ENCODE results near the gene OR13H1. TPM values are rescaled to one million over a fixed set of nuclear protein-coding genes. Genes with fewer than 3 reads are reported as not detected.
A peak's percentile ranks its signal among the peaks of the same experiment; 100 is the strongest.
"Not testable (repeated sequence)": the region's sequence is repeated elsewhere in the genome, so short reads cannot be mapped to it uniquely, and the experiment has no call there.

OR13H1 gene
- total and polyA plus RNA-seq, 9 donors: 0.39 TPM; not detected in 8

DNA sequence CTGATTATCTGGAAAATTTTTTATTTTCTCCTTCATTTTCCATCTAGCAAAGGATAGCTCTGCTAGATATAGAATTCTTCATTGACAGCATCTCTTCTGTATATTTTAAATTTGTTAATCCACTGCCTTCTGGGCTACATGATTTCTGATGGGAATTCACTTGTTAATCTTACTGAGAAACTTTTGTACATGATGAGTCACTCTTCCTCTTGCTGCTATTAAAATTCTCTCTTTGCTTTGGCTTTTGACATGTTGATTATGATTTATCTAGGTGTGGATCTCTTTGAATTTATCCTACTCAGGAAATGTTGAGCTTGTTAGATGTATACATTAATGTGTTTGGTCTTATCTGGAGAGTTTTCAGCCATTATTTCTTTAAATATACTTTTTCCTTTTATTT lies 27.5 kb downstream of the OR13H1 start:
- Histone ChIP-seq H3K27ac (ENCODE audit: low read length) (no peak overlapping the region), H3K4me3 (ENCODE audit: low read length) (no peak overlapping the region), H3K9me3 (replicated peaks; ENCODE audit: control insufficient read depth, low read depth, low read length) (no peaks in the 10 kb centered on the region), H3K27me3 (ENCODE audit: control insufficient read depth, insufficient read depth, low read length) (peaks cover 3% of the 10 kb centered on the region), H3K36me3 (ENCODE audit: control insufficient read depth, insufficient read depth, low read length) (no peaks in the 10 kb centered on the region), H3K4me1 (ENCODE audit: control insufficient read depth, insufficient read depth, low read length) (no peaks in the 10 kb centered on the region)
- no peak for DNase-seq

DNA sequence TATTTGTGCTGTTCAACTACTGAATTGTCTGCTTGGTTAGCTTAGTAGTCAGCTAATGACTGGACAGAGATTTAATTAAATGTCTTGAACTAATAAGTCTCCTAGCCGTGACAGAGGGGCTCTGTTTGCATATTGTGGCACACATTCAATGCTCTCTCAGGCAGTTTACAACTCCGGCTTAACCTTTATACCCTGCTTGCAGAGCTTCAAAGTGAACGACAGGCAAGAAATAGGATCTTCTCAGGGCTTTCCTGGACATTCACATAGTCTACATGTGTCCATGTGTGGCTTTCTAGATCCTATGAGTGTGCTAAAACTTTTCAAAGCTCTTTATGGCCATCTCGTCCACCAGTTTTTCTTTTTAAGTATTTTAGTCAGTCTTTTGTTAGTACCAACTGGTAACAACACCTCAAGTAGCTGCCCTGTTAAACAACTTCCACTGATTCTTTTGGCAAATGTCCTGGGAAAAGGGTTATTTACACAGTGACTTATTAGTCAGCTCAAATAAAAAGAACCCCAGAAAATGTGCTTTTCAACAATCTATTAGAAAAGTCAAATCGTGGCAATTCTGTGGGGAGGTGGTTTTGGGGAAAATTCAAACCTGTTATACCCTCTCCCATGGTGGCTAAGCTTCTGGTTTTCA lies 28.6 kb downstream of the OR13H1 start:
- no peak overlapping the region for H3K27ac ChIP-seq (ENCODE audit: low read length)
- WGBS (ENCODE audit: insufficient coverage): 41% methylated on average over 2 of the region's 5 CpGs
- no peaks in the 10 kb centered on the region for H3K4me1 ChIP-seq (ENCODE audit: control insufficient read depth, insufficient read depth, low read length)
- H3K27me3 ChIP-seq (ENCODE audit: control insufficient read depth, insufficient read depth, low read length): peaks cover 3% of the 10 kb centered on the region
- H3K36me3 ChIP-seq (ENCODE audit: control insufficient read depth, insufficient read depth, low read length): no peaks in the 10 kb centered on the region
- H3K4me3 ChIP-seq (ENCODE audit: low read length): no peak overlapping the region
- DNase-seq: no peak
- no peaks in the 10 kb centered on the region for H3K9me3 ChIP-seq (replicated peaks; ENCODE audit: control insufficient read depth, low read depth, low read length)

DNA sequence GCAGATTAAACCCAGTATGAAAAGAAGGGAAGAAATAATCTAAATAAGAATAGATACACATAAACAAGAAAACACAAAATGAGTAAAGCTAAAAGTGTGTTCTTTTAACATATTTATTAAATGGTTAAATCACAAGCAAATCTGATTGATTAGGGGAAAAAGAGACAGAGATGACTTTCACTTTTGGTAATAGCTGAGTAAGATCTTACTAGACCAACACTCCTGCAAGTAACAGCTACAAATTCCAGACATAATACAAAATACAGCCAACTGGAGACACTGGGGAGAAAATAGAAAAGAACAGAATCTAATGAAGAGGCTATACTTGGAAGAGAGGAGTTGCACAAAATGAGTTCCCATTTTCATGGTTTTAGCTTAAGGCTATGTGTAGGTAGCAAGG lies 33.5 kb downstream of the OR13H1 start:
- Histone ChIP-seq H3K27ac (ENCODE audit: low read length) (no peak overlapping the region), H3K4me3 (ENCODE audit: low read length) (no peak overlapping the region), H3K4me1 (ENCODE audit: control insufficient read depth, insufficient read depth, low read length) (no peaks in the 10 kb centered on the region), H3K27me3 (ENCODE audit: control insufficient read depth, insufficient read depth, low read length) (peaks cover 3% of the 10 kb centered on the region), H3K36me3 (ENCODE audit: control insufficient read depth, insufficient read depth, low read length) (no peaks in the 10 kb centered on the region), H3K9me3 (replicated peaks; ENCODE audit: control insufficient read depth, low read depth, low read length) (no peaks in the 10 kb centered on the region)
- peak; percentile 13 for DNase-seq

GRCh38 chrX:131577999-131578734 lies 34.3 kb downstream of the OR13H1 start:
- no CpG with 5 or more reads among the region's 11 CpGs for WGBS (ENCODE audit: insufficient coverage)
- Histone ChIP-seq H3K9me3 (replicated peaks; ENCODE audit: control insufficient read depth, low read depth, low read length) (no peaks in the 10 kb centered on the region), H3K27me3 (ENCODE audit: control insufficient read depth, insufficient read depth, low read length) (peaks cover 3% of the 10 kb centered on the region)

DNA sequence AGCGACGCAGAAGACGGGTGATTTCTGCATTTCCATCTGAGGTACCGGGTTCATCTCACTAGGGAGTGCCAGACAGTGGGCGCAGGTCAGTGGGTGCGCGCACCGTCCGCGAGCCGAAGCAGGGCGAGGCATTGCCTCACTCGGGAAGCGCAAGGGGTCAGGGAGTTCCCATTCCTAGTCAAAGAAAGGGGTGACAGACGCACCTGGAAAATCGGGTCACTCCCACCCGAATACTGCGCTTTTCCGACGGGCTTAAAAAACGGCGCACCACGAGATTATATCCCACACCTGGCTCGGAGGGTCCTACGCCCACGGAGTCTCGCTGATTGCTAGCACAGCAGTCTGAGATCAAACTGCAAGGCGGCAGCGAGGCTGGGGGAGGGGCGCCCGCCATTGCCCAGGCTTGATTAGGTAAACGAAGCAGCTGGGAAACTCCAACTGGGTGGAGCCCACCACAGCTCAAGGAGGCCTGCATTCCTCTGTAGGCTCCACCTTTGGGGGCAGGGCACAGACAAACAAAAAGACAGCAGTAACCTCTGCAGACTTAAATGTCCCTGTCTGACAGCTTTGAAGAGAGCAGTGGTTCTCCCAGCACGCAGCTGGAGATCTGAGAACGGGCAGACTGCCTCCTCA lies 35.0 kb downstream of the OR13H1 start:
- H3K9me3 ChIP-seq (replicated peaks; ENCODE audit: control insufficient read depth, low read depth, low read length): not testable (repeated sequence)
- WGBS (ENCODE audit: insufficient coverage): 78% methylated on average over 10 of the region's 34 CpGs

More at GRCh38 chrX:131577999-131578734, 34.3 kb downstream of the OR13H1 start:
- no peaks in the 10 kb centered on the region for H3K36me3 ChIP-seq (ENCODE audit: control insufficient read depth, insufficient read depth, low read length)
- no peak overlapping the region for H3K4me3 ChIP-seq (ENCODE audit: low read length)
- no peak overlapping the region for H3K27ac ChIP-seq (ENCODE audit: low read length)
- DNase-seq: no peak
- H3K4me1 ChIP-seq (ENCODE audit: control insufficient read depth, insufficient read depth, low read length): no peaks in the 10 kb centered on the region

DNA sequence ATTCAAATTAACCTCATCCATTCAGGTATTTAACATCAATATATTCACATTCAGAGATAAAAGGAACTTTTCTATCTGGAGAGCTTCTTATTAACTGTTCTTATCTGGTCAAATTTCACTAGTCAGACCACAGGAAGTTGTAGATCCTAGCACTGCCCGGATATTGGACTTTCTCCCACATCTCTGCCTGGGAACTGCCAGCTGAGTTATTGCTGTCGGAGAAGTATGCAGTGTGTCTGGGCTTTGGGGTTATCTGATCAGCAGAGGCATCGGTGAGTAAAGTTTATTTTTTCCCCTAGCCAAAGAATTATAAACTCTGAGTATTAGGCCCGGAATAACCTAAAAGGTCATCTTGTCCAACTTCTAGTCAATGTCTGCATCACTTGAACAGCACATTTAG lies 45.1 kb downstream of the OR13H1 start:
- H3K36me3 ChIP-seq (ENCODE audit: control insufficient read depth, insufficient read depth, low read length): no peaks in the 10 kb centered on the region
- no peaks in the 10 kb centered on the region for H3K4me1 ChIP-seq (ENCODE audit: control insufficient read depth, insufficient read depth, low read length)
- H3K9me3 ChIP-seq (replicated peaks; ENCODE audit: control insufficient read depth, low read depth, low read length): no peaks in the 10 kb centered on the region
- peaks cover 8% of the 10 kb centered on the region for H3K27me3 ChIP-seq (ENCODE audit: control insufficient read depth, insufficient read depth, low read length)
- DNase-seq: no peak
- no peak overlapping the region for H3K27ac ChIP-seq (ENCODE audit: low read length)
- H3K4me3 ChIP-seq (ENCODE audit: low read length): no peak overlapping the region
- WGBS (ENCODE audit: insufficient coverage): no CpG with 5 or more reads among the region's 4 CpGs

More for the DNA sequence above, 35.0 kb downstream of the OR13H1 start:
- not testable (repeated sequence) for H3K36me3 ChIP-seq (ENCODE audit: control insufficient read depth, insufficient read depth, low read length); H3K27me3 ChIP-seq (ENCODE audit: control insufficient read depth, insufficient read depth, low read length); H3K27ac ChIP-seq (ENCODE audit: low read length); H3K4me3 ChIP-seq (ENCODE audit: low read length); H3K4me1 ChIP-seq (ENCODE audit: control insufficient read depth, insufficient read depth, low read length); DNase-seq

Measured in muscle of leg (tissue), 11 donors.